Measurements from ENCODE around the gene RAB31.

- TF ChIP-seq REST (IDR thresholded peaks at IDR 0.05; ENCODE audit: insufficient read depth in 1 of 2, low read depth in 2 of 2, low read length in 1 of 2) (no peak), POLR2AphosphoS5 (IDR thresholded peaks at IDR 0.05; ENCODE audit: low read depth, low read length) (no peak), CTCF (IDR thresholded peaks at IDR 0.05) (peak; percentile 72), TCF7L2 (IDR thresholded peaks at IDR 0.05; ENCODE audit: low read depth, low read length) (no peak)
Measured at GRCh38 chr18:9683418-9684396, 24.4 kb upstream of the RAB31 start.
